Measurements from ENCODE around the gene PSMC6.
"Not testable (repeated sequence)": the region's sequence is repeated elsewhere in the genome, so short reads cannot be mapped to it uniquely, and the experiment has no call there.

PSMC6 gene

GRCh38 chr14:52723514-52724359 is 16.7 kb downstream of the PSMC6 start:
- Histone ChIP-seq H3K27me3 (ENCODE audit: control insufficient read depth in 1 of 2, insufficient read depth in 2 of 2, low read length in 2 of 2) (no peaks in the 10 kb centered on the region), H3K9ac (ENCODE audit: low read length in 2 of 2) (no peak overlapping the region), H3K27ac (ENCODE audit: low read length) (no peak overlapping the region), H3K9me3 (ENCODE audit: control insufficient read depth in 2 of 2, low read length in 2 of 2) (no peaks in the 10 kb centered on the region), H3K4me3 (ENCODE audit: low read length in 2 of 2) (no peak overlapping the region), H3K4me1 (ENCODE audit: control insufficient read depth, insufficient read depth, low read length) (no peaks in the 10 kb centered on the region), H3K36me3 (ENCODE audit: control insufficient read depth in 2 of 2, insufficient read depth in 2 of 2, low read length in 2 of 2) (peaks cover 34 to 56% of the 10 kb centered on the region in 2 donors)

GRCh38 chr14:52724360-52724644 is 17.3 kb downstream of the PSMC6 start:
- Histone ChIP-seq H3K4me1 (ENCODE audit: control insufficient read depth, insufficient read depth, low read length) (no peaks in the 10 kb centered on the region), H3K4me3 (ENCODE audit: low read length in 2 of 2) (no peak overlapping the region), H3K36me3 (ENCODE audit: control insufficient read depth in 2 of 2, insufficient read depth in 2 of 2, low read length in 2 of 2) (peaks cover 34 to 50% of the 10 kb centered on the region in 2 donors), H3K27me3 (ENCODE audit: control insufficient read depth in 1 of 2, insufficient read depth in 2 of 2, low read length in 2 of 2) (no peaks in the 10 kb centered on the region), H3K9me3 (ENCODE audit: control insufficient read depth in 2 of 2, low read length in 2 of 2) (no peaks in the 10 kb centered on the region), H3K27ac (ENCODE audit: low read length) (no peak overlapping the region), H3K9ac (ENCODE audit: low read length in 2 of 2) (no peak overlapping the region)

GRCh38 chr14:52727509-52727908 is 20.5 kb downstream of the PSMC6 start:
- not testable (repeated sequence) for H3K4me3 ChIP-seq (ENCODE audit: low read length in 2 of 2); H3K9ac ChIP-seq (ENCODE audit: low read length in 2 of 2); H3K4me1 ChIP-seq (ENCODE audit: control insufficient read depth, insufficient read depth, low read length); H3K9me3 ChIP-seq (ENCODE audit: control insufficient read depth in 2 of 2, low read length in 2 of 2); H3K27me3 ChIP-seq (ENCODE audit: control insufficient read depth in 1 of 2, insufficient read depth in 2 of 2, low read length in 2 of 2); H3K27ac ChIP-seq (ENCODE audit: low read length)
- peaks cover 21 to 32% of the 10 kb centered on the region in 2 donors for H3K36me3 ChIP-seq (ENCODE audit: control insufficient read depth in 2 of 2, insufficient read depth in 2 of 2, low read length in 2 of 2)

GRCh38 chr14:52729035-52729434 is 22.0 kb downstream of the PSMC6 start:
- not testable (repeated sequence) for H3K9ac ChIP-seq (ENCODE audit: low read length in 2 of 2); H3K27ac ChIP-seq (ENCODE audit: low read length); H3K4me1 ChIP-seq (ENCODE audit: control insufficient read depth, insufficient read depth, low read length); H3K4me3 ChIP-seq (ENCODE audit: low read length in 2 of 2); H3K9me3 ChIP-seq (ENCODE audit: control insufficient read depth in 2 of 2, low read length in 2 of 2); H3K27me3 ChIP-seq (ENCODE audit: control insufficient read depth in 1 of 2, insufficient read depth in 2 of 2, low read length in 2 of 2)
- H3K36me3 ChIP-seq (ENCODE audit: control insufficient read depth in 2 of 2, insufficient read depth in 2 of 2, low read length in 2 of 2) = peaks cover 14 to 22% of the 10 kb centered on the region in 2 donors

DNA sequence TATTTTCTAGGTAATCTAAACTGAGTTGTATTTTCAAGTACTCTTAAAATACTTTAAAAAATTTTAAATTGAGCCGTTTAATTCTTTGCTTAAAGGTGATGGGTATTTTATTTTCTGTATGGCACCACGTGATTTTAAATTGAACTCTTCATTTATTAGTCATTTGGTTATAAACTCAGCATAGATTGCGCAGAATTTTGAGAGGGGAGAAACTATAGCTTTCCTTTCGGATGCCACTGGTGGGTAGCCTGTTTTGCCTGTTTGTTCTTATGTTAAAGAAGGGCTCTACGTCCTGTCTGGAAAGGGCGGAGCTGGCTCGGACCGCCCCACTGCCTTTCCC is 22.6 kb downstream of the PSMC6 start:
- H3K9me3 ChIP-seq (ENCODE audit: control insufficient read depth in 2 of 2, low read length in 2 of 2) = no peaks in the 10 kb centered on the region
- peak overlapping the region; percentile 21 to 61 for H3K9ac ChIP-seq (ENCODE audit: low read length in 2 of 2)
- H3K4me1 ChIP-seq (ENCODE audit: control insufficient read depth, insufficient read depth, low read length) = peaks cover 8% of the 10 kb centered on the region
- H3K27me3 ChIP-seq (ENCODE audit: control insufficient read depth in 1 of 2, insufficient read depth in 2 of 2, low read length in 2 of 2) = no peaks in the 10 kb centered on the region
- H3K4me3 ChIP-seq (ENCODE audit: low read length in 2 of 2) = peak overlapping the region; percentile 56 to 64
- peaks cover 10 to 17% of the 10 kb centered on the region in 2 donors for H3K36me3 ChIP-seq (ENCODE audit: control insufficient read depth in 2 of 2, insufficient read depth in 2 of 2, low read length in 2 of 2)
- H3K27ac ChIP-seq (ENCODE audit: low read length) = peak overlapping the region; percentile 49

GRCh38 chr14:52729925-52730708 is 23.1 kb downstream of the PSMC6 start, which contains the start of gene STYX:
TSS of gene STYX (plus strand) at chr14:52730166. CDS start at chr14:52730475, 309 bp downstream.
- peaks cover 6 to 12% of the 10 kb centered on the region in 2 donors for H3K36me3 ChIP-seq (ENCODE audit: control insufficient read depth in 2 of 2, insufficient read depth in 2 of 2, low read length in 2 of 2)
- H3K27ac ChIP-seq (ENCODE audit: low read length) = peak within 1 kb of the TSS; percentile 66
- peak within 1 kb of the TSS; percentile 91 to 94 for H3K4me3 ChIP-seq (ENCODE audit: low read length in 2 of 2)
- no peaks in the 10 kb centered on the region for H3K27me3 ChIP-seq (ENCODE audit: control insufficient read depth in 1 of 2, insufficient read depth in 2 of 2, low read length in 2 of 2)
- H3K9me3 ChIP-seq (ENCODE audit: control insufficient read depth in 2 of 2, low read length in 2 of 2) = no peaks in the 10 kb centered on the region
- H3K4me1 ChIP-seq (ENCODE audit: control insufficient read depth, insufficient read depth, low read length) = peaks cover 8% of the 10 kb centered on the region
- H3K9ac ChIP-seq (ENCODE audit: low read length in 2 of 2) = peak within 1 kb of the TSS; percentile 86 to 92

DNA sequence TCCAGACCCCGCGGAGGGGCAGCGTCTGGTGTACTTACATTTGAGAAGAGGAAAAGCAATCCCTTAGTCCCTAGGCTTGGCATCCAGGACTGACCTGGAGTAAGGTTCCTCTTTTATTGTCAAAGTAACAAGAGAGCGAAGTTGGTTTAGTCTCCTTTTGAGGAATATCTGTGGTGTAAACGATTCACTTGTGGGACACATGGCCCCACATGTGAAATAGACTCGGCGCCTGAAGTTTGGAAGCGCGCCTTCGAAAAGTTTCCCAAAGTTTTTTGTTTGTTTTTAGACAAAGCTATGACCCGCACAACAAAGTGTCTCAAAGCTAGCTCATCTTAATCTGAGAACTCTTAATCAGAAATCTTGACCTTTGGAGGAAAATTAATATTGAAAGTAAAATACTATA is 23.7 kb downstream of the PSMC6 start:
- Histone ChIP-seq H3K27me3 (ENCODE audit: control insufficient read depth in 1 of 2, insufficient read depth in 2 of 2, low read length in 2 of 2) (no peaks in the 10 kb centered on the region), H3K9ac (ENCODE audit: low read length in 2 of 2) (peak overlapping the region; percentile 86 to 92), H3K4me1 (ENCODE audit: control insufficient read depth, insufficient read depth, low read length) (peaks cover 8% of the 10 kb centered on the region), H3K4me3 (ENCODE audit: low read length in 2 of 2) (peak overlapping the region; percentile 91 to 94), H3K27ac (ENCODE audit: low read length) (peak overlapping the region; percentile 66), H3K9me3 (ENCODE audit: control insufficient read depth in 2 of 2, low read length in 2 of 2) (no peaks in the 10 kb centered on the region), H3K36me3 (ENCODE audit: control insufficient read depth in 2 of 2, insufficient read depth in 2 of 2, low read length in 2 of 2) (peaks cover 6 to 12% of the 10 kb centered on the region in 2 donors)

DNA sequence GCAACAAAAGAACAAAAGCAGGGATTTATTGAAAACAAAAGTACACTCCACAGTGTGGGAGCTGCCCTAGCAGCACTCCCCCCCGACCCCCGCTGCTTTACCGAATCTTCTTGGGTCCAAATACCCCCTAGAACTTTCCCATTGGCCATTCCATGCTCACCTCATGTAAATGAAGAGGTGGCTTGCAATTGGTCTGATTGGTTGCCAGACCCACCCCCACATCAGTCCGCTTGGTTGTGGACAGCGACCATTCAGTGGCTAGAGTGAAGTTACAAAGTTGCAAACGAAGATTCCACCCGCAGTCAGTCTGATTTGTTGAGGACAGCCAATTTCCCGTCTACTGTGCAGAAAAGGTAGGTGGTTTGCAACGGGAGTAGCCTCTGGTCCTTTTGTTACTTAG is 26.8 kb downstream of the PSMC6 start:
- Histone ChIP-seq H3K9ac (ENCODE audit: low read length in 2 of 2) (no peak overlapping the region), H3K4me3 (ENCODE audit: low read length in 2 of 2) (no peak overlapping the region), H3K27ac (ENCODE audit: low read length) (no peak overlapping the region), H3K9me3 (ENCODE audit: control insufficient read depth in 2 of 2, low read length in 2 of 2) (no peaks in the 10 kb centered on the region), H3K4me1 (ENCODE audit: control insufficient read depth, insufficient read depth, low read length) (peaks cover 8% of the 10 kb centered on the region), H3K27me3 (ENCODE audit: control insufficient read depth in 1 of 2, insufficient read depth in 2 of 2, low read length in 2 of 2) (no peaks in the 10 kb centered on the region), H3K36me3 (ENCODE audit: control insufficient read depth in 2 of 2, insufficient read depth in 2 of 2, low read length in 2 of 2) (no peaks in the 10 kb centered on the region)

- Histone ChIP-seq H3K36me3 (ENCODE audit: control insufficient read depth in 2 of 2, insufficient read depth in 2 of 2, low read length in 2 of 2) (no peaks in the 10 kb centered on the region), H3K27ac (ENCODE audit: low read length) (no peak overlapping the region), H3K4me1 (ENCODE audit: control insufficient read depth, insufficient read depth, low read length) (no peaks in the 10 kb centered on the region), H3K27me3 (ENCODE audit: control insufficient read depth in 1 of 2, insufficient read depth in 2 of 2, low read length in 2 of 2) (no peaks in the 10 kb centered on the region), H3K9me3 (ENCODE audit: control insufficient read depth in 2 of 2, low read length in 2 of 2) (no peaks in the 10 kb centered on the region), H3K4me3 (ENCODE audit: low read length in 2 of 2) (no peak overlapping the region), H3K9ac (ENCODE audit: low read length in 2 of 2) (no peak overlapping the region)
These were observed 29.0 kb downstream of the PSMC6 start for GRCh38 chr14:52735921-52736489.

GRCh38 chr14:52738409-52738808 is 31.4 kb downstream of the PSMC6 start:
- H3K36me3 ChIP-seq (ENCODE audit: control insufficient read depth in 2 of 2, insufficient read depth in 2 of 2, low read length in 2 of 2) = no peaks in the 10 kb centered on the region
- H3K9me3 ChIP-seq (ENCODE audit: control insufficient read depth in 2 of 2, low read length in 2 of 2) = no peaks in the 10 kb centered on the region
- no peak overlapping the region for H3K4me3 ChIP-seq (ENCODE audit: low read length in 2 of 2)
- H3K27ac ChIP-seq (ENCODE audit: low read length) = no peak overlapping the region
- no peaks in the 10 kb centered on the region for H3K4me1 ChIP-seq (ENCODE audit: control insufficient read depth, insufficient read depth, low read length)
- no peak overlapping the region for H3K9ac ChIP-seq (ENCODE audit: low read length in 2 of 2)
- no peaks in the 10 kb centered on the region for H3K27me3 ChIP-seq (ENCODE audit: control insufficient read depth in 1 of 2, insufficient read depth in 2 of 2, low read length in 2 of 2)

All from stomach smooth muscle (tissue), 2 donors.